ENCODE measurements around the gene SDK1.

The SDK1 gene

GRCh38 chr7:3285652-3286051, 15.4 kb upstream of the SDK1 start:
- DNase-seq: no peak

- DNase-seq: no peak
These were observed 11.1 kb upstream of the SDK1 start for GRCh38 chr7:3289996-3290395.

- DNase-seq: no peak
These were observed 8.4 kb upstream of the SDK1 start for GRCh38 chr7:3292694-3293093.

GRCh38 chr7:3294432-3295100, 6.5 kb upstream of the SDK1 start:
- DNase-seq: no peak

GRCh38 chr7:3297105-3297819, 3.8 kb upstream of the SDK1 start:
- no peak for DNase-seq

- no peak for DNase-seq
These were observed 816 bp upstream of the SDK1 start for GRCh38 chr7:3300221-3300650.

GRCh38 chr7:3301449-3301731, 338 bp downstream of the SDK1 start:
- DNase-seq: no peak

GRCh38 chr7:3301831-3302618, 973 bp downstream of the SDK1 start:
- no peak for DNase-seq

- DNase-seq: no peak
These were observed 1.7 kb downstream of the SDK1 start for GRCh38 chr7:3302681-3303320.

- no peak for DNase-seq
These were observed 3.1 kb downstream of the SDK1 start for GRCh38 chr7:3304131-3304530.

- DNase-seq: no peak
These were observed 6.4 kb downstream of the SDK1 start for GRCh38 chr7:3307435-3307834.

GRCh38 chr7:3309140-3309539, 8.1 kb downstream of the SDK1 start:
- DNase-seq: no peak

- no peak for DNase-seq
These were observed 8.9 kb downstream of the SDK1 start for GRCh38 chr7:3309956-3310355.

- DNase-seq: no peak
These were observed 9.8 kb downstream of the SDK1 start for GRCh38 chr7:3310884-3311283.

- DNase-seq: no peak
These were observed 11.5 kb downstream of the SDK1 start for GRCh38 chr7:3312583-3312982.

GRCh38 chr7:3318874-3319273, 17.8 kb downstream of the SDK1 start:
- DNase-seq: no peak

- no peak for DNase-seq
These were observed 20.2 kb downstream of the SDK1 start for GRCh38 chr7:3321206-3321605.

- no peak for DNase-seq
These were observed 20.7 kb downstream of the SDK1 start for GRCh38 chr7:3321745-3322144.

- no peak for DNase-seq
These were observed 25.2 kb downstream of the SDK1 start for GRCh38 chr7:3326246-3326645.

- DNase-seq: no peak
These were observed 26.0 kb downstream of the SDK1 start for GRCh38 chr7:3327099-3327498.

- no peak for DNase-seq
These were observed 26.6 kb downstream of the SDK1 start for GRCh38 chr7:3327655-3328054.

GRCh38 chr7:3332308-3332707, 31.3 kb downstream of the SDK1 start:
- no peak for DNase-seq

GRCh38 chr7:3333861-3334260, 32.8 kb downstream of the SDK1 start:
- DNase-seq: no peak

Data from cerebellar nuclear complex (tissue), 1 donor.